AG09309 (cell line): Measurements from ENCODE around the gene TIMP2.

Experiments
- DNase-seq: peaks from one replicate; pipeline ENCODE4 v3.0.0-alpha.2; 2010; ENCODE audit warnings: low read depth
- H3K4me3 ChIP-seq: 2 replicates; pipeline ENCODE4 v1.5.1; 2011; ENCODE audit warnings: mild to moderate bottlenecking, low read depth, low read length, moderate library complexity; ENCODE audit not compliant: control insufficient read depth
- TF ChIP-seq, protein P1 (sequence below): IDR thresholded peaks from 2 replicates; pipeline ENCODE4 v1.5.1; 2011; ENCODE audit warnings: mild to moderate bottlenecking, low read depth, low read length, inconsistent platforms; ENCODE audit not compliant: insufficient read depth, control insufficient read depth; ENCODE audit errors: missing control alignments

TIMP2 gene

DNA sequence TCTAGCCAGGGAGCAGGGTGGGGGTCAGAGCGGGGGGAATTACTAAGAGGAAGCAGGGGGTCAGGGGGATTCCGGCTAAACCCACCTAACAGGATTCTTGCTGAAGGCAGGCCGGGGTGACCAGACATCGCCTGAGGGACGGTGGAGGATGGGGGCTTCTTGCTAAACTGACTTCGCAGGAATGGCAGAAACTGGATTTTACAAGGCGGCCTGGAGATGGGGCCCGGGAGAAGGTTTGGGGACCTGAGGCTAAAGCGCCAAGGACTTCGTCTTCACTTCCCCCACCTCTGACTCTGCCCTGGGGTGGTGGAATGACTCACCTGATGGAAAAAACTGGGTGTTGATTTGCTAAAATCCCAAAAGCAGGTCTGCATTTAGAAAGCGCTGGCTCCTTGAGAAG, 31.1 kb upstream of the TIMP2 start:
- TF ChIP-seq, protein P1, sequence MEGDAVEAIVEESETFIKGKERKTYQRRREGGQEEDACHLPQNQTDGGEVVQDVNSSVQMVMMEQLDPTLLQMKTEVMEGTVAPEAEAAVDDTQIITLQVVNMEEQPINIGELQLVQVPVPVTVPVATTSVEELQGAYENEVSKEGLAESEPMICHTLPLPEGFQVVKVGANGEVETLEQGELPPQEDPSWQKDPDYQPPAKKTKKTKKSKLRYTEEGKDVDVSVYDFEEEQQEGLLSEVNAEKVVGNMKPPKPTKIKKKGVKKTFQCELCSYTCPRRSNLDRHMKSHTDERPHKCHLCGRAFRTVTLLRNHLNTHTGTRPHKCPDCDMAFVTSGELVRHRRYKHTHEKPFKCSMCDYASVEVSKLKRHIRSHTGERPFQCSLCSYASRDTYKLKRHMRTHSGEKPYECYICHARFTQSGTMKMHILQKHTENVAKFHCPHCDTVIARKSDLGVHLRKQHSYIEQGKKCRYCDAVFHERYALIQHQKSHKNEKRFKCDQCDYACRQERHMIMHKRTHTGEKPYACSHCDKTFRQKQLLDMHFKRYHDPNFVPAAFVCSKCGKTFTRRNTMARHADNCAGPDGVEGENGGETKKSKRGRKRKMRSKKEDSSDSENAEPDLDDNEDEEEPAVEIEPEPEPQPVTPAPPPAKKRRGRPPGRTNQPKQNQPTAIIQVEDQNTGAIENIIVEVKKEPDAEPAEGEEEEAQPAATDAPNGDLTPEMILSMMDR, result no peak
- H3K4me3 ChIP-seq, result no peak overlapping the region
- no peak for DNase-seq

DNA sequence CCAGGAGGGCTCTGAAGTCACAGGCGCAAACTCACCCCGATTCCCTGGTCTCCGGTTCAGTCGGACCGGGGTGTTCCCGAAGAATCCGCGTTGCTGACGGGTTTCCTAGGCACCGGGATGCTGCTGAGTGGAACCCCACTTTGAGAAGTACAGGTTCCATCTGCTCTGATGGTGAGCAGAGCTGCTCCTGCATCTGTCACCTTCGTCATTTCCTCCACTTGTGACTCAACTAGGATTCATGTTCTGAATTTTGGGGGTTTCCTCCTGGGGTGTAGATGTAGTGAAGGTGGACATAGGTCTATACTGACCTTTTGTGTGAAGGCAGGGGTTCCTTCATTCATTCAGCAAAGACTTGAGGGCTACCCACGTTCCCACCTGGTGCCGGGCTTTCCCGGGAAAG, 29.5 kb upstream of the TIMP2 start:
- no peak for DNase-seq
- H3K4me3 ChIP-seq, result no peak overlapping the region
- TF ChIP-seq, protein P1, result no peak

DNA sequence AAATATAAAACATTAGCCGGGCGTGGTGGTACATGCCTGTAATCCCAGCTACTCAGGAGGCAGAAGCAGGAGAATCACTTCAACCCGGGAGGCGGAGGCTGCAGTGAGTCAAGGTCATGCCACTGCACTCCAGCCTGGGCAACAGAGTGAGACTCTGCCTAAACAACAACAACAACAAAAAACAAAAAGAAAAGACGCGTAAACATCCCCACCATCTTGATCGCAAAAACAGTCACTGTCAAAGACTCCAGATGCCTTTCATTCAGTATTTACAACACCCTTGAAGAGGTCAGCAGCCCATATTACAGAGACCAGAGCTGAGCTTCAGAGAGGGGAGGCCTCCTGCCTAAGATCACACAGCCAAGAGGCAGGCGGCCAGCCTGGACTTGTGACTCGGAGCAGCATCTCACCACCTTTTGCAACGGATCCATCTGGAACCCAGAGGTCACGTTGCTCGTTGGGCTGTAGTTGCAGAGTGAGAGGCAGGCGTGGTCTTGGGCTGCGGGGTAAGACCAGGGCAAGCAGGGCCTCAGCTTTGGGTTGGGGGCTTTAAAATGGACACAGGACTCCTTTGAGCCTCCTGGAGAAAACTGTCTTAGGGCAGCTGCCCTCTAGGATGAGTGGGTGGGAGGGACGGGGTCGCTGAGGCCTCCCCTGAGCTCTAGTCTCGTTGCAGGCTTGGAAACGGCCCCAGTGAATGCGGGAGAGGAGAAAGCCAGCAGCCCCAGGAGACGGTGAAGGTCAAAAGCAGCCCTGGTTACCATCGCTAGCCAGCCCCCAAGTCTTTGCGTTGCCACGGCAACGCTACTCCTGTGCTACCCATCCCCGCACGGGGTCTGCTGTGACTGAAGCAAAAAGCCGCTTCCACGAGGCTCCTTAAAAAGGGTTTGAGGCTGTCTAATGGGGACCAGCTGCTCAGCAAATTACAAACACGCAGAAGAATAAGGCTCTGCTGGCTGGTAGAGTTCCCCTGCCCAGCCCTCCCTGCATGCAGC, 28.5 kb upstream of the TIMP2 start:
- TF ChIP-seq, protein P1, result no peak
- no peak for DNase-seq

DNA sequence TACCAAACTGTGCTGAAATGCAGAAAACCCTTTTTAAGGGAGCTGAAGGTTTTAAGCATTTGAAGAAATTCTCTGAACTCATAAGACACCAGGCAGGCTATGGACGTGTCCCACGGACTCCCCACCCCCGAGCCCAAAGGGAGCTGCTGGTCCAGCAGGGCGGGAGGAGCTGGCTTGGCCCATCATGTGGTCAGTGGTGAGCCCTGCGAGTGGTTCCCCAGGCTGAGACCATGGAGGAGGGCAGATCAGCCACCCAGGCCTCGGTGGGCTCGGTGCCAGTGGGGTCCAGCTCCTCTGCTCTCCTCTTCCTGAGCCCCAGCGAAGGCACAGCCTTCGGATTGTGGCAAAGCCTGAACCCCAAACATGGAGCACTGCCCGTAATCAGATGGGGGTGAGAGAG, 27.5 kb upstream of the TIMP2 start:
- H3K4me3 ChIP-seq, result no peak overlapping the region
- DNase-seq, result no peak
- TF ChIP-seq, protein P1, result no peak

More for the DNA sequence above, 28.5 kb upstream of the TIMP2 start:
- no peak overlapping the region for H3K4me3 ChIP-seq

DNA sequence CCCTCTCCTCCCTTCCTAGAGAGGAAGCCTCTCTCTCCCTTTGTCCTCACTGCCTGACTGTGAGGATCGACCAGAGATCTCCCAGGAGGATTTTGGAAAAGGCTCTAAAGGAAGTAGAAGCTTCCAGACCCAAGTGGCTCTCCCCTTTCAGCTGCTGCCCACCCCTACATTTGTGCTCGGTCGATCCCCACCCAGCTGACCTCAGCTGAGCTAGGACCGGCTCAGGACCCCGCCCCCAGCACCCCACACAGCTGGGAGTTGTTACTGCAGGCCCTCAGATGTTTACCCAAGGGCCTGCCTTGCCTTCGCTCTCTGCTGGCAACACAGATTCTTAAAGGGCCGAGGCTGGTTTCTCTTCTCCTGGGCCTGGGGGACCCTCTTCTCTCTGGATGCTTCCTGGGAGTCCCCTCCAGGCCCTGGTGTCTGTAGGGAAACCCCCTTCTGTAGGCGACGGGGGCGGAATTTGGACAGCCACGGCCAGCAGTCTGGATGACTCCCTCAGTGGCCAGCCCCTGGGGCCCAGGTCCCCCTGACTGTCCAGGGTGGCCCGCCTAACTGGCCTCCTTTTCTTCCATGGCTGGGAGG, 26.9 kb upstream of the TIMP2 start:
- TF ChIP-seq, protein P1, result no peak
- DNase-seq, result no peak
- no peak overlapping the region for H3K4me3 ChIP-seq

DNA sequence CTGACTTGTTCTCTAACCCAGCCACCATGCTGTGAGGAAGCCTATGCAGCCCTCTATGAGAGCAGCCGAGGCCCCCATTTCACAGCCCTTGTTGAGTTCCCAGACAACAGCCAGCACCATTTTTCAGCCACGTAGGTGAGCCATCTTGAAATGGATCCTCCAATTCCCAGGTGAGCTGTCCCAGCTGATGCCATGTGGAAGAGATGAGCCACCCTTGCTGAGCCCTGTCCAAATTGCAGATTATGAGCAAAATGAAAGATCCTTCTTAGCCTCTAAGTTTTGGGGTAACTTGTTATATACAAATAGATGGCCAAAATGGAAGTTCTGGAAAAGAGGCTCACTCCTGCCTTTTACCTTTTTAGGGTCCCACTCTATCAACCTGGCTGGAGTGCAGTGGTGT, 25.7 kb upstream of the TIMP2 start:
- no peak for DNase-seq
- H3K4me3 ChIP-seq, result no peak overlapping the region
- TF ChIP-seq, protein P1, result no peak
